WTC11 (cell line): ENCODE data around the gene THBD.

Experiments used
- CREM ChIP-seq: sonication (generic); formaldehyde crosslinking; IDR thresholded peaks from 2 replicates; pipeline ENCODE4 v1.8.1; 2022; ENCODE audit warnings: mild to moderate bottlenecking, missing genetic modification reagents, moderate library complexity
- GRHL2 ChIP-seq: fragments of 250-450 bp; sonication (Bioruptor Pico); IDR thresholded peaks from 2 replicates; pipeline ENCODE4 v1.8.0; 2022; ENCODE audit warnings: mild to moderate bottlenecking, moderate library complexity; ENCODE audit not compliant: insufficient replicate concordance, severe bottlenecking
- TF ChIP-seq, protein P1 (sequence below): fragments of 200-600 bp; IDR thresholded peaks from 2 replicates; pipeline ENCODE4 v1.8.0; 2022; ENCODE audit warnings: antibody characterized with exemption
- TF ChIP-seq, protein P2 (sequence below): fragments of 250-450 bp; sonication (Bioruptor Pico); IDR thresholded peaks from 2 replicates; pipeline ENCODE4 v2.1.2; 2022; ENCODE audit warnings: mild to moderate bottlenecking, moderate library complexity

DNA sequence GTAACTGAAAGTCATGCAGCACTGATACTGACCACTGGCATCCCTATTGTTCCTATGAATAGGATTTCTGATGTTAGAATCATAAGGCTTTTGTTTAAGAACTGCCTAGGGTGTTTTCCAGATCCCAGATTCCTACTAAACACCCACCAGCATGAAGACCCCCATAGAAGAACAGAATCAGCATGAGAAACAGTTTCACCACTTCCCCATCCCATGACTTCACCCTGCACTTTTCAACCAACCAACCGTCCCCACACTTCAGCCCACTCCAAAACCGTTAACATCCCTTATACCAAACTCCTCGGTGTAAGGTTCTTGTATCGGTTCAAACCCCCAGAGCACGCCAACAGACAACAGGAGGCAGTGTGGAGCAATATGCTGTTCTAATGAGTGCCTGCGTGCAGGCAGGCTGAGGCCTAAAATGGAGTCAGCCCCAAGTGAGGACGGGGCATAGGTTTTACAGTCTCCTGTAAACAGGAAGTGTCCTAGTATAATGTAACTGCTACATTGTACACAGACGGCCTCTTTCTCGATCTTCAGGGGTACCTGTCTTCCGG lies 25.8 kb downstream of the THBD start:
- TF ChIP-seq, protein P1, sequence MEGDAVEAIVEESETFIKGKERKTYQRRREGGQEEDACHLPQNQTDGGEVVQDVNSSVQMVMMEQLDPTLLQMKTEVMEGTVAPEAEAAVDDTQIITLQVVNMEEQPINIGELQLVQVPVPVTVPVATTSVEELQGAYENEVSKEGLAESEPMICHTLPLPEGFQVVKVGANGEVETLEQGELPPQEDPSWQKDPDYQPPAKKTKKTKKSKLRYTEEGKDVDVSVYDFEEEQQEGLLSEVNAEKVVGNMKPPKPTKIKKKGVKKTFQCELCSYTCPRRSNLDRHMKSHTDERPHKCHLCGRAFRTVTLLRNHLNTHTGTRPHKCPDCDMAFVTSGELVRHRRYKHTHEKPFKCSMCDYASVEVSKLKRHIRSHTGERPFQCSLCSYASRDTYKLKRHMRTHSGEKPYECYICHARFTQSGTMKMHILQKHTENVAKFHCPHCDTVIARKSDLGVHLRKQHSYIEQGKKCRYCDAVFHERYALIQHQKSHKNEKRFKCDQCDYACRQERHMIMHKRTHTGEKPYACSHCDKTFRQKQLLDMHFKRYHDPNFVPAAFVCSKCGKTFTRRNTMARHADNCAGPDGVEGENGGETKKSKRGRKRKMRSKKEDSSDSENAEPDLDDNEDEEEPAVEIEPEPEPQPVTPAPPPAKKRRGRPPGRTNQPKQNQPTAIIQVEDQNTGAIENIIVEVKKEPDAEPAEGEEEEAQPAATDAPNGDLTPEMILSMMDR, result no peak
- TF ChIP-seq GRHL2 (CRISPR knock-in tag), result no peak
- no peak for TF ChIP-seq CREM
- TF ChIP-seq, protein P2, sequence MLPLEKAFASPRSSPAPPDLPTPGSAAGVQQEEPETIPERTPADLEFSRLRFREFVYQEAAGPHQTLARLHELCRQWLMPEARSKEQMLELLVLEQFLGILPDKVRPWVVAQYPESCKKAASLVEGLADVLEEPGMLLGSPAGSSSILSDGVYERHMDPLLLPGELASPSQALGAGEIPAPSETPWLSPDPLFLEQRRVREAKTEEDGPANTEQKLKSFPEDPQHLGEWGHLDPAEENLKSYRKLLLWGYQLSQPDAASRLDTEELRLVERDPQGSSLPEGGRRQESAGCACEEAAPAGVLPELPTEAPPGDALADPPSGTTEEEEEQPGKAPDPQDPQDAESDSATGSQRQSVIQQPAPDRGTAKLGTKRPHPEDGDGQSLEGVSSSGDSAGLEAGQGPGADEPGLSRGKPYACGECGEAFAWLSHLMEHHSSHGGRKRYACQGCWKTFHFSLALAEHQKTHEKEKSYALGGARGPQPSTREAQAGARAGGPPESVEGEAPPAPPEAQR (CRISPR knock-in tag), result no peak
